ENCODE results near the gene FMNL2.

The FMNL2 gene

DNA sequence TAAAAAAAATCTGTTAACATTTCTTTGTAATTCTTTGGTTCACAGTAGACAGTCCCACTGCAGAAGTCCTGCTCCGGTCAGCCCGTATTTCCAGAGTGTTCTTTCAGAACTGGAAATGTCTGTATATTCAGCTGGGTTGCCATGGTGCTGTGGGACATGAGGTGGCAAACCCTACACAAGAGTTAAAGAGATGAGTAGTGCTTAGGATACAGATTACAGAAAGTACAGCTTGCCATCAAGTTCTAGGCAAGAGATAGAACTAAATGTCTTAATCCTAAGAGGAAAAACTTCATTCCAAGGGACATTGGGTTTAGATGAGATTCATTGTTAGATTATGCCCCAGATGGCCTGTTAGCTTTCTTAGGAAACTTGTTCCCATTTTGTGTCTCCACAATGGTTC, 60.1 kb downstream of the FMNL2 start:
- Histone ChIP-seq H3K9me3 (replicated peaks; ENCODE audit: low read length) (no peaks in the 10 kb centered on the region), H3K36me3 (ENCODE audit: insufficient read depth, low read length) (no peaks in the 10 kb centered on the region), H3K4me2 (ENCODE audit: low read length) (peak overlapping the region; percentile 76), H3K27me3 (ENCODE audit: control insufficient read depth, insufficient read depth, low read length) (no peaks in the 10 kb centered on the region), H3K4me1 (ENCODE audit: control insufficient read depth, insufficient read depth, low read length) (peaks cover 24% of the 10 kb centered on the region), H3K4me3 (ENCODE audit: low read length) (no peak overlapping the region), H3K9ac (ENCODE audit: low read depth, low read length) (no peak overlapping the region)

DNA sequence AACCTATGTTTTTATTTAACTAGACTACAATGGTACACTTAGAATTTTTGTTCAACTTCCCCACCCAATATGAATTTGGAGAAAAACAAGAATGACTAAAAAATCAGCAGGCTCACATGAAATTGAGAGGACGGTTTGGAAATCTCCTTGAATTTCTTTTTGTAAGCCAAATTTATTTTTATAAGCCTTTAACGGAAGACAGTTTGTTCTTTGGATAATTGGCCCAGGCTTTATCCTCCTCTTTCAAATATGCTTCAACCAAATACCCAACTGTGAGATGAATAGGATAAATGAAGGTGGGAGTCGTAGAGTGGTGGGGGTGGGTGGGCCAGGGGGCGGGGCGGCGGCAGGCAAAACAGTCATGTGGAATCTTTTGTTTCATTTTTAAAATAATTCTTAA, 60.6 kb downstream of the FMNL2 start:
- Histone ChIP-seq H3K4me3 (ENCODE audit: low read length) (peak overlapping the region; percentile 60), H3K27me3 (ENCODE audit: control insufficient read depth, insufficient read depth, low read length) (no peaks in the 10 kb centered on the region)

DNA sequence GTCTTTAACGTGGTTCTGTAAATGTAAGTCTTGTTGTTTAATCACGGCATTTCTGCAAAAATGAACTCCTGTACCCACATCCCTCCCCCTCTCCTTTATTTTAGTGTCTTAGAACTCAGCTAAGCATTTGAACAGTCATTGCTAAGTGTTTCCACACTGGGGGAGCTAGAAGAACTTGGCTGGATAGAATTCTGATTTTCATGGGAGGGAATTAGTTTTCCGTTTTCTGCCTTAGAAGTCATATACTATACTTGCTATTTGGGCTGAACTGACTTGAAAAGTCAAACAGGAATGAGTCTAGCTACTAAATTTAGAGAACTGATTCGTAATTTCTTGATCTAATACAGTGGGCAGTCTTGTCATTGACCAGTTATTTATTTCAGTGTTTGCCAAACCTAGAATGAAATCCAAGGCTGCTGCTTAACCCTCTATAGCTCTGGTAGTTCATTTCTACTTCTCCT, 61.1 kb downstream of the FMNL2 start:
- H3K4me2 ChIP-seq (ENCODE audit: low read length) = peak overlapping the region; percentile 76
- peak overlapping the region; percentile 60 for H3K4me3 ChIP-seq (ENCODE audit: low read length)
- peak overlapping the region; percentile 54 for H3K9ac ChIP-seq (ENCODE audit: low read depth, low read length)
- H3K9me3 ChIP-seq (replicated peaks; ENCODE audit: low read length) = no peaks in the 10 kb centered on the region
- no peaks in the 10 kb centered on the region for H3K36me3 ChIP-seq (ENCODE audit: insufficient read depth, low read length)
- no peaks in the 10 kb centered on the region for H3K27me3 ChIP-seq (ENCODE audit: control insufficient read depth, insufficient read depth, low read length)
- H3K4me1 ChIP-seq (ENCODE audit: control insufficient read depth, insufficient read depth, low read length) = peaks cover 24% of the 10 kb centered on the region

More for the DNA sequence above, 60.6 kb downstream of the FMNL2 start:
- Histone ChIP-seq H3K9me3 (replicated peaks; ENCODE audit: low read length) (no peaks in the 10 kb centered on the region), H3K36me3 (ENCODE audit: insufficient read depth, low read length) (no peaks in the 10 kb centered on the region), H3K4me2 (ENCODE audit: low read length) (peak overlapping the region; percentile 76), H3K9ac (ENCODE audit: low read depth, low read length) (peak overlapping the region; percentile 54), H3K4me1 (ENCODE audit: control insufficient read depth, insufficient read depth, low read length) (peaks cover 24% of the 10 kb centered on the region)

DNA sequence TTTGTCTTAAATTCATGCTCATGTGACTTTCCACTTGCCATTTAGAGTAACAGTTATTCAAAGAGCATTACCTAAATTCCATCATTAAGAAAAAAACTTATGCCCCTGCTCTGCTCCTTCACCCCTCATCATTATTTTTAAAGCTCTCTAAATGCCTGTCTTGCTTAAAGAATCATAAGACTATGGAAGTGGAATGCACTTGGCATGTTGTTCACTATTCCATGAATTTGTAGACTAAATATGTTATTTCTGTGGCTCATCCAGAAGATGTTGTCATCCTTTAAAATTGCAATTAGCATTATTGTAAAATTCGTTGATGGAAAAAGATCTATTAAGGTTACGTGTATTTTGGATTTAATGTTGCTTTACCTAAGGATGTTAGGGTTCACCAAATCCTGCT, 61.8 kb downstream of the FMNL2 start:
- H3K4me3 ChIP-seq (ENCODE audit: low read length) = no peak overlapping the region
- H3K27me3 ChIP-seq (ENCODE audit: control insufficient read depth, insufficient read depth, low read length) = no peaks in the 10 kb centered on the region
- peak overlapping the region; percentile 54 for H3K9ac ChIP-seq (ENCODE audit: low read depth, low read length)
- peaks cover 24% of the 10 kb centered on the region for H3K4me1 ChIP-seq (ENCODE audit: control insufficient read depth, insufficient read depth, low read length)
- H3K36me3 ChIP-seq (ENCODE audit: insufficient read depth, low read length) = no peaks in the 10 kb centered on the region
- peak overlapping the region; percentile 76 for H3K4me2 ChIP-seq (ENCODE audit: low read length)
- H3K9me3 ChIP-seq (replicated peaks; ENCODE audit: low read length) = no peaks in the 10 kb centered on the region

DNA sequence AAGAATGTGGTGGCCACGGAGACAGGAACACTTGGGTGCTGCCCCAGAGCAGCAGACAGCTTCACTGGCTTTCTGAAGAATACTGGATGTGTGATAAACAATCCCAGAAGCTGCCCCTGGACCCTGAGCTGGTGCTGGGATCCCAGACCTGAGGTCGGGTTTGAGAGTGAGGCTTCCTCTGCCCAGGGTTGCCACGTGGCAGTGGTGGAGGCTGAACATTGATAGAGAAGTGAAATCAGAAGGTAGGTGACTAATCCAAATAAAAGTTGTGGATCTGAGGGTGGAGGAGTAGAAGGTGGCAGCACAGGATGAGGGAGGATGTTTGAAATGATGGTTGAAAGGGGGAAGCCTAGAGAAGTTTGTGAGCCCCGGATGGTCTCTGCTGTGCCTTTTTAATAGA, 64.0 kb downstream of the FMNL2 start:
- H3K27me3 ChIP-seq (ENCODE audit: control insufficient read depth, insufficient read depth, low read length) = no peaks in the 10 kb centered on the region
- no peaks in the 10 kb centered on the region for H3K9me3 ChIP-seq (replicated peaks; ENCODE audit: low read length)
- H3K4me1 ChIP-seq (ENCODE audit: control insufficient read depth, insufficient read depth, low read length) = peaks cover 24% of the 10 kb centered on the region
- H3K9ac ChIP-seq (ENCODE audit: low read depth, low read length) = no peak overlapping the region
- no peak overlapping the region for H3K4me2 ChIP-seq (ENCODE audit: low read length)
- no peaks in the 10 kb centered on the region for H3K36me3 ChIP-seq (ENCODE audit: insufficient read depth, low read length)
- no peak overlapping the region for H3K4me3 ChIP-seq (ENCODE audit: low read length)

DNA sequence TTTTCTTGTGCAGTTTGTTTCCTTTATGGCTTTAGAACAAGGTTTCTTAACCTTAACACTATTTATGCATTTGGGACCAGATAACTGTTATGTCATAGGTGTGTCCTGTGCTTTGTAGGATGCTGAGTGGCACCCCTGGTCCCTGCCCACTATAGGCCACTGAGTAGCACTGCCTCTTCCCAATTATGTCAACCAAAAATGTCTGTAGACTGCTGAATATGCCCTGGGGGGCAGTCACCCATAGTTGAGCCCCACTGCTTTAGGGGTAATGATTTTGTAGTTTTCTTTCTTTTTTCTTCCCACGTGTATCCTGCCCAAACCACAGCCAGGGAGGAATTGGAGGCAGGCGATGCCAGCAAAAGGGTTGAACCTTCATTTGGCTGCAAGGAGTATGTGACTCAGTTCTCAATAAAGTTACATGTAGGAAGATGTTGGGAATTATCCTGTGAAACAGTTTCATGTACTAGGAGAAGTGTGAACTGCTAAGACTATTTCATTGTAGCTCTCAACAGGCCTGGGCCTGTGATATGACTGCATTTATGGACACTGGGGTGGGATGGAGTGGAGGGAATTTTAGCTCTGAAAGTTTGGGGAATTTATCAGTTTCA, 65.7 kb downstream of the FMNL2 start:
- no peaks in the 10 kb centered on the region for H3K27me3 ChIP-seq (ENCODE audit: control insufficient read depth, insufficient read depth, low read length)
- no peak overlapping the region for H3K4me3 ChIP-seq (ENCODE audit: low read length)
- H3K9ac ChIP-seq (ENCODE audit: low read depth, low read length) = no peak overlapping the region
- H3K36me3 ChIP-seq (ENCODE audit: insufficient read depth, low read length) = no peaks in the 10 kb centered on the region
- peaks cover 23% of the 10 kb centered on the region for H3K4me1 ChIP-seq (ENCODE audit: control insufficient read depth, insufficient read depth, low read length)
- no peak overlapping the region for H3K4me2 ChIP-seq (ENCODE audit: low read length)
- H3K9me3 ChIP-seq (replicated peaks; ENCODE audit: low read length) = no peaks in the 10 kb centered on the region

DNA sequence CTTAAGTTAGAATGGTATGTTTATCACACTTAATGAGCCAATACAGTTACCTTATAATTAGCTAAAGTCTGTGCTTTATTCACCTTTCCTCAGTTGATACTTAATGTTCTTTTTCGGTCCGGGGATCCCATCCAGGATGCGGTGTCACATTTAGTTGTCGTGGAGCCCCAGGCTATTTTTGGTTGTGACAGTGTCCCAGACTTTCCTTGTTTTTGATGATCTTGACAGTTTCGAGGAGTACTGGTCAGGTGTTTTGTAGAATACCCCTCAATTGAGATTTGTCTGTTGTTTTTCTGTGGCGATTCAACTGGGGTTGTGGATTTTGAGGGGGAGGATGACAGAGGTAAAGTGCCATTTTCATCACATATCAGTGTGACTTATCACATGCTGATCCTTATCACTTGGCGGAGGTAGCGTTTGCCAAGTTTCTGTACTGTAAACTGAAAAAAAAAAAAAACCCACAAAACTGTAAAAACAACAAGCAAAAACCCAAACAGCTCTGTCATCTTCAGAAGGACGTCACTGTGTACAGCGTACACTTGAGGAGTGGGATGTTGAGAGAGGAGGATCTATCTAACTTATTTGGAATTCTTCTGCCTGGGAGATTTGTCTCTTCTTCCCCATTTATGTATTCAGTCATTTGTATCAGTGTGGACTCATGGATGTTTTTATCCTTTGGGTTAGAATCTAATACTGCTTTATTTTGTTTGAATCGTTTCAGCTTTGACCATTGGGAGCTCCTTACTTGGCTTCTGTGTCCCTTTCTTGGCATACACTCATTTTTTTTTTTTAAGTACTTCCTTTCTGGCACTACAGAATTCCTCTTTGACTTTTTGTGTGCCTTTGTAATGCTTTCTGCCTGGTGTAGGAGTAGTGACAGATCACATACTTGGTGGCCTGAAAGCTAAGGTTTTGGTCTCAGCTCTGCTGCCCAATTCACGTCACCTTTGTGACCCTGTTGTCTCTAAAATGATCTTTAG, 68.1 kb downstream of the FMNL2 start:
- Histone ChIP-seq H3K9me3 (replicated peaks; ENCODE audit: low read length) (no peaks in the 10 kb centered on the region), H3K4me3 (ENCODE audit: low read length) (no peak overlapping the region), H3K36me3 (ENCODE audit: insufficient read depth, low read length) (no peaks in the 10 kb centered on the region), H3K4me1 (ENCODE audit: control insufficient read depth, insufficient read depth, low read length) (peaks cover 33% of the 10 kb centered on the region), H3K27me3 (ENCODE audit: control insufficient read depth, insufficient read depth, low read length) (no peaks in the 10 kb centered on the region), H3K4me2 (ENCODE audit: low read length) (no peak overlapping the region), H3K9ac (ENCODE audit: low read depth, low read length) (no peak overlapping the region)

DNA sequence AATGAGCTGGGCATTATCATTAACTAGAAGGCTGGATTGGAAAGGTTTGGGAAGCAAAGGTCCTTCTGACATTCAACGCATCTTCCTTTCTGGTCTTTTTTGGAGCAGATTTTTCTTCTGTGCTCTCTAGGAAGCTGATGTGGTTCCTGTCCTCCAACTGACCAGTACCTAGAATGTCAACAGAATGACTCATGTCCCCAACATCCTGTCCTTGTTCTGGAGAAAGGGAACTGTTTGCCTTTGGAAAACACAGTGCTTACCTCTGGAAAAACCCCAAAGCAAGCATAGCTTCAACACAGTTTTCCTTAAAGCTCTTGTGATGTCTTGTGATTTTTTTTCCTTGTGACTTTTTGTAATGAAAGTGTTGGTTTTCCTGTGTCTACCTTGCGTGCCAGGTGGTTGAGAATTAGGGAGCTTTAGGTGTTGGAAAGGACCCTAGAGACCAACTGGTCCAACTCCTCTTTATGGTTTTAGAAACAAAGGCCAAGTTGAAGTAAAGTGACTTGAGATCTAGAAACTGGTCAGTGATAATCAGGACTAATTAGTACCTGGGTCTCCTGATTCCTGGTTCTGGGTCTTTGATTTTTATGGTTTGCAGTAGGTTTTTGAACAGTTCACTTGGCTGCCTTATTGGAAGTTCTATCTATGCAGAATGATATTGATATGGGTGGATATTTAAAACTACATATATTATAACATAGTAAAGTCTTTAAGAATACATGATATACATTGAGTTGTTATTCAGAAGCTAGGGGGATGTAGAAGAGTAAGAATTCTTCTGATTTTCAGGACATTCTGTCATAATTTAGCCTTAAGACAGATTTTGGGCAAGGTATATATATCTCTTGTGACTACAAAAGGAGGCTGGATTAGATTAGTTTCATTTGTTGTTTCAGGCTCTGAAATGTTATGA, 70.5 kb downstream of the FMNL2 start:
- no peaks in the 10 kb centered on the region for H3K27me3 ChIP-seq (ENCODE audit: control insufficient read depth, insufficient read depth, low read length)
- H3K9me3 ChIP-seq (replicated peaks; ENCODE audit: low read length) = no peaks in the 10 kb centered on the region
- H3K4me2 ChIP-seq (ENCODE audit: low read length) = peak overlapping the region; percentile 39
- no peak overlapping the region for H3K4me3 ChIP-seq (ENCODE audit: low read length)
- peaks cover 41% of the 10 kb centered on the region for H3K4me1 ChIP-seq (ENCODE audit: control insufficient read depth, insufficient read depth, low read length)
- no peaks in the 10 kb centered on the region for H3K36me3 ChIP-seq (ENCODE audit: insufficient read depth, low read length)
- no peak overlapping the region for H3K9ac ChIP-seq (ENCODE audit: low read depth, low read length)

DNA sequence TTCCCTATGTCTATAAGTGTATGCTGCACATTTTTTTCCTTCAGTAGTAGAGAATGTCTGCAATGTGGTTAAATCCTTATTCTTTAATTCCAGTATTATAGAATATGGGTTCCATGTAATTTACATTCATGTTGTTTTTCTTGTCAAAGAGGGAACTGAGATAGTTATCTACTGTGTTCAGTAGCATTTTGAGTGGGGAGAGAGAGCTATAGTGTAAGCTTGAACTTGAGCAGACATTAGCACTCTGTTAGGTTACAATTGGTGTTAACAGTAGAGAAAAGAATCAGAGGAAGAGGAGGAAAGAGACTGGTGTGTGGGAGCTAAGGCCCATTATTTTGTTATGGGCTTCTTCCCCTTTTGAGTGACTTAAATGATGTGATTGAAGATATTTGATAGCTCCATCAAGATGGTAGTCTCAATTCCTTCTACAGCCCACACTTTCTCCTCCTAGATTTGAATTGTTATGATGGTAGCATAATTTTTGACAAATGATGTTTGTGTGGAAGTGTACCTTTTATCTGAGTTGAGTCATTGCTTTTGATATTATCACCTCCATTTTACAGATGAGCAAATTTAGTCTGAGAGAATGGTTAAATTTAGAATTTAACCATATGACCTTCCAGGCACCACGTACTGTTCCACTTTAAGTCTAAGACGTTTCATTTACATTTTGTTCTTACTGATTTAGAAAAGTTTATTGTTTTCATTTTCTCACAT, 71.3 kb downstream of the FMNL2 start:
- no peaks in the 10 kb centered on the region for H3K36me3 ChIP-seq (ENCODE audit: insufficient read depth, low read length)
- peaks cover 49% of the 10 kb centered on the region for H3K4me1 ChIP-seq (ENCODE audit: control insufficient read depth, insufficient read depth, low read length)
- H3K9me3 ChIP-seq (replicated peaks; ENCODE audit: low read length) = no peaks in the 10 kb centered on the region
- peak overlapping the region; percentile 78 for H3K4me2 ChIP-seq (ENCODE audit: low read length)
- peak overlapping the region; percentile 67 for H3K9ac ChIP-seq (ENCODE audit: low read depth, low read length)
- no peaks in the 10 kb centered on the region for H3K27me3 ChIP-seq (ENCODE audit: control insufficient read depth, insufficient read depth, low read length)
- H3K4me3 ChIP-seq (ENCODE audit: low read length) = no peak overlapping the region

DNA sequence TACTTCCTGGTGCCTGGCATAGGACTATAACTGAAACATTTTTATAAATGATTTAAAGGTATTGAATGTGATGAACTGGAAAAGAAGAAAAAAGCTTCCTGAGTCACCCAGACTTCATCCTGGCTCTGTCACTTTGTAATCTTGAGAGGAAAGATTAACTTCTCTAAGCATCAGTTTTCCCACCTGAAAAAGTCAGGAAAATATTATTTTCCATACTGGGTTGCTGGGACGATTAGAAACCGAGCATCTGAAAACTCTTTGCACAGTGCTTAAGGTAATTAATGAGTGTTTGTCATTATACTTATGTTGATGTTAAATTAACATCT, 71.8 kb downstream of the FMNL2 start:
- peak overlapping the region; percentile 67 for H3K9ac ChIP-seq (ENCODE audit: low read depth, low read length)
- H3K4me1 ChIP-seq (ENCODE audit: control insufficient read depth, insufficient read depth, low read length) = peaks cover 54% of the 10 kb centered on the region
- H3K36me3 ChIP-seq (ENCODE audit: insufficient read depth, low read length) = no peaks in the 10 kb centered on the region
- H3K4me3 ChIP-seq (ENCODE audit: low read length) = peak overlapping the region; percentile 60
- H3K9me3 ChIP-seq (replicated peaks; ENCODE audit: low read length) = no peaks in the 10 kb centered on the region
- peak overlapping the region; percentile 78 for H3K4me2 ChIP-seq (ENCODE audit: low read length)
- H3K27me3 ChIP-seq (ENCODE audit: control insufficient read depth, insufficient read depth, low read length) = no peaks in the 10 kb centered on the region

All from skeletal muscle satellite cell (primary cell).